ENCODE data around the gene XYLT1.

Gene XYLT1

DNA sequence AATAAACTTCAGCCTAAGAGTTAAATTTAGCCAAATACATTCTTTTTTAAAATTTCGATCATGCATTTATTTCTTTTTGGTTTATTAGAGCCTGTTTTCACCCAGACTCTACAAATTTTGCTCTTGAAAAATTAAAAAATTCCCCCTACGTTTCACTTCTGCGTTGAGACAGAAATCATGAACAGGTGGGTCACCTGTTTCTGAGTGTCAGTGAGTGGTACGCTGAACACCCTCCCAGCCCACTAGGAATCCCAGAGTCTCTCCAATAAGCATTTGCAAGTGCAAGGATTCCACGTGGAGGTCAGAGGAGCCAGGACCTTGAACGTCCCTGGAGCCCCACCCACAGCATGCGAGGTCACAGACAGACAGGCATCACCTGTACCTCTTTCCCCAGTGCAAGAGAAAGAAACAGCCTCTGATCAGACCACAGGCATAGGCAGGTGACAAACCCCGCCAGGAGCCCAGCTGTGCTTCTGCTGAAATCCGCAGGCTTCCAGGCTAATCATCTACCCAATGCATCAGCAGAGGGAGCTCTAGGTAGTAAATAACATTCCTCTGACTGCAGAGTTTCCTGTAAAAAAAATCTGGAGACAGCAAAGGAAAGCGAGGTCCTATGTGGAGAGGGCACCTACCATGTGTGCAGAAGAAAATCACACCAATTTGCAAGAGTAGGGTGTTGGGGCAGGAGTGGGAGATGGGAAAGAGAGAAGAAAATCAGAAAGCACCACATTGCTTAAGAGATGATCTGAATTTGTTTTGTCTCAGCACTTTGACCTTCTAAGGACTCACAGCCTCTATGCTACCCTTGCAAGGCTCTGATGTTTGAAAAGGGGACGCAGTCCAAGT lies 5.9 kb upstream of the XYLT1 start:
- peak; percentile 73 to 77 for DNase-seq (ENCODE audit: low read depth in 1 of 2, low spot score in 1 of 2)
- in situ Hi-C loops (cut with HindIII; ENCODE audit: low pct_unique_long_range_greater_than_20kb, low sequenced_read_pairs), result no loop called here

DNA sequence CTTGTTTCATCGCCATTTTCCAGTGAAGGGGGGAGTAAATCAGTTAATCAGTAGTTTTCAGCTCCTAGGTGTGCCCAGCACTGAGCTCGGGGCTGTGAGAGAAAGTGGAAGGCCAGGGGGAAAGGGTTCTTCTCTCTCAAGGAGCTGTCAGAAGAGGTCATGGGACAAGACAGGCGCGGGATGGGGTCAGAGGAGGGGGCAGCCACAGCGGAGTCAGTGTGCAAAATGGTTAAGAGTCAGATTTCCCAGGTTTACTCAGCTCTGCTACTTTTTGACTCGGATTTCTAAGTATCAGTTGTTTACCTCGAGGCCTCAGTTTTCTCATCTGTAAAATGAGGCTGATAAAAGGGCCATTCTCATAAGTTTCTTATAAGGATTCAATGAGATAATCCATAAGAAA lies 4.3 kb upstream of the XYLT1 start:
- TF ChIP-seq JUND (IDR thresholded peaks at IDR 0.05; ENCODE audit: low read depth), result no peak
- in situ Hi-C loops (cut with HindIII; ENCODE audit: low pct_unique_long_range_greater_than_20kb, low sequenced_read_pairs), result no loop called here
- DNase-seq (ENCODE audit: low read depth in 1 of 2, low spot score in 1 of 2), result no peak

More for the DNA sequence above, 5.9 kb upstream of the XYLT1 start:
- TF ChIP-seq JUND (IDR thresholded peaks at IDR 0.05; ENCODE audit: low read depth), result no peak

DNA sequence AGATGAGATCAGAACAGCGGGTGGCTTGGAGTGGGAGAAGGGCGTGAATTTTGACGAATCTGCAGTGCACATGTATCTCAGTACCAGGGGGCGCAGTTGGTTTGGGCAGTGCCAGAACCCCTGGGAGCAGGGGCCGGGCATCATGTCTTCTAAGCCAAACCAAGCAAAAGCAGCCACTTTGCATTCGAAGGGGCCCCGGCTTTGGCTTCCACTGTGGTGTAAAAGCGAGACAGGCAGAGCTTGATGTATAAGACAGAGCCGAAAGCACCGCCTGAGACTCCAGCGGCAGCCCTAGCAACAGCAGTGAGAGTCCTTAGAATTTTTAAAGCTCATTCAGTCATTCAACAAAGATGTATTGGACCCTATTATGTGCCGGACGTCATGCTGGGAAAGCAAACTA lies 3.8 kb upstream of the XYLT1 start:
- no peak for TF ChIP-seq JUND (IDR thresholded peaks at IDR 0.05; ENCODE audit: low read depth)
- in situ Hi-C loops (cut with HindIII; ENCODE audit: low pct_unique_long_range_greater_than_20kb, low sequenced_read_pairs), result no loop called here
- no peak for DNase-seq (ENCODE audit: low read depth in 1 of 2, low spot score in 1 of 2)

DNA sequence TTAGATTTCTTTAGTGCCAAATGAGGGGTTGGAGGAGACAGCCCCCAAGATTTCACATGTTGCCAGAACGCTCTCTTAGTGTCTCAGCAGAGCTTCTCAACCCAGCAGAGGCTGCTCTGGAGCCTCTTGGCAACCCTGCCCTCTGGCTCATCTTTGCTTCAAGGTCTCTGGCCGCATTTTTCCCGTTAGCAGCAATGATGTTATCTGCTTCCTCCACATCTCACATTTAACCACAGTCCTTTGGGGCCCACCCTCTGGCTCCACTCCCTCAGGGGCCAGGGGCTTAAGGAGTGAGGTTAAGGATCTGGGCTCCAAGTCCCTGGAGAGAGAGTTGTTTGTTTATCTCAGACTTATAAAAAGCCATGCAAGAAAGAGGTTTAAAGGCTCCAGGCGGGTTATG lies 3.3 kb upstream of the XYLT1 start:
- in situ Hi-C loops (cut with HindIII; ENCODE audit: low pct_unique_long_range_greater_than_20kb, low sequenced_read_pairs), result no loop called here
- no peak for TF ChIP-seq JUND (IDR thresholded peaks at IDR 0.05; ENCODE audit: low read depth)

DNA sequence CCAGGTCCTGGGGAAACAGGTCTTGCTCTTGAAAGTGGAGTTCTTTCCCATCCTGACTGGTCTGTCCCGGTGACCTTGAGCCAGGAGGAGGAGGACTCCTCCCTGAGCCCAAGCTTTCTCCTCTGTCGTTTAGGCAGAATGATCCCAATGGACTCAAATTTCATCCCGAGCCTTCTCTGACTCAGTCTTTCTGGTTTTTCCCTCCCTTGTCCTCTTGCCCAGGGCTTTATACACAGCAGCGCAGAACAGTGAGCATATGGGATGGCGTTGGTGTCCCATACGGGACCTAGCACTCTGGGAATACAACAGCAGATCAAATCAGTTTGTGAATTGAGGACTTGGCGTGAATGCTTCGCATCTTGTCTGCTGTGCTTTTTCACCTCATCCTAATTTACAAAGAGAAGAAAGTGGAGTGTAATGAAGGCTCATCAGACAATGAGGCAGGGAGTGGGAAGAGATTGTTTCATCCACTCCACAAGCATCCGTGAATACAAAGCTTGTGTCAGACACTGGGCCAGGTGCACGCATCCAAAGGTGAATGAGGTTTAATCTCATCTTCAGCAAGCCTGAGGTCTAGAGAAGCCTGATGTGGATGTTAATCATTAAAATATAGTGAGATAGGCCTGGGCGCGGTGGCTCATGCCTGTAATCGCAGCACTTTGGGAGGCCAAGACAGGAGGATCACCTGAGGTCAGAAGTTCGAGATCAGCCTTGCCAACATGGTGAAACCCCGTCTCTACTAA lies 1.1 kb upstream of the XYLT1 start:
- DNase-seq (ENCODE audit: low read depth in 1 of 2, low spot score in 1 of 2), result no peak
- in situ Hi-C loops (cut with HindIII; ENCODE audit: low pct_unique_long_range_greater_than_20kb, low sequenced_read_pairs), result no loop called here
- no peak for TF ChIP-seq JUND (IDR thresholded peaks at IDR 0.05; ENCODE audit: low read depth)

More for the DNA sequence above, 3.3 kb upstream of the XYLT1 start:
- DNase-seq (ENCODE audit: low read depth in 1 of 2, low spot score in 1 of 2), result no peak

DNA sequence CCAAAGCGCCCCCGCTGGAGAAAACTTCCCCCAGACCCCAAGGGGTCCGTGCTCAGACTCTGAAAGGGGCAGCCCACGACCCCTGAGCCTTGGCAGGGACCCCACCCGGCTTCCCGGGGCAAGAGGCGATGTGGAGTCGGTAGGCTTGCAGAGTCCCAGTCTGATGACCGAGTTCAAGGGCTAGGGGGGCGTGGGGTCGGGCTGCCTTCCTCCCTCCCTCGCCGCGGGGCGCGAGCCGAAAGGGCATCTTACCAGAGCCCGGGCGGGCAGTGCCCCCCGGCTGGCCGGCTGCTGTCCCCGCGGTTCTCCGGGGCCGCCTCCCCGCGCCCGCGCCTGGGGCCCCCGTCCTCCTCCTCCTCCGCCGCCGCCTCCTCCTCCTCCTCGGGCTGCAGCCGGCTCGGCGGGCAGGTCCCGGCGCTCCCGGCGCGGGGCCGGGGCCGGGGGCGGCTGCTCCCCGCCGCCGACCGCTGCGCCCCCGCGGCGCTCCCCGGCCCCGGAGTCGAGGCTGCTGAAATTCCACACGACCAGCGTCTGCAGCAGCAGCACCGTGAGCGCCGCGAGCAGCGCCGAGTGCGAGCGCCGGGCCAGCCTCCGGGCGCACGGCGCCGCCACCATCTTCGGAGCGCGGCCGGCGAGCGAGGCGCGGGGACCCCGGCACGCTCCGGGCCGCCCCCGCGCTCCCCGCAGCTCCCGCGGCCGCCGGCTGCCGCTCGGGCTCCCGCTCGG lies 415 bp downstream of the XYLT1 start:
- TF ChIP-seq JUND (IDR thresholded peaks at IDR 0.05; ENCODE audit: low read depth), result no peak
- no peak for DNase-seq (ENCODE audit: low read depth in 1 of 2, low spot score in 1 of 2)
- in situ Hi-C loops (cut with HindIII; ENCODE audit: low pct_unique_long_range_greater_than_20kb, low sequenced_read_pairs), result no loop called here

DNA sequence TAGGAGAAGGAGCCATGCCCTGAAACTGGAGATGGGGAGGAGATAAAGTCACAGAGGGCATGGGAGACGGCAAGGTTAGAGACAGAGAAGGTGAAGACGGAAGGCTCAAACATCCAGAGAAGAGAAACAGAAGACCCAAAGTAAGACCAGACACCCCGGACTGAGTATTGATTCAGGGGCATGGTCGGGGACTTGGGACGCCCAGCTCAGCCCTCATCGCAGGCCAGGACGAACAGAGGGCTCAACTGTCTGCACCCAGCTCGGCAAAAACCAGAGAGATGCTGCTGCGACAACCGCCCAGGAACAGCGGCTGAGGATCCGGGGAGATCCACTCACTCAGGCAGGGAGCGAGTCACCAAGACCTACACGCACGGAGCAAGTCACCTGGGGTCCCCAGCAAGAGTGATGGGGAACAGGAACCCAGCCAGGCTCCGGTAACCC lies 999 bp downstream of the XYLT1 start:
- no peak for DNase-seq (ENCODE audit: low read depth in 1 of 2, low spot score in 1 of 2)
- TF ChIP-seq JUND (IDR thresholded peaks at IDR 0.05; ENCODE audit: low read depth), result no peak
- in situ Hi-C loops (cut with HindIII; ENCODE audit: low pct_unique_long_range_greater_than_20kb, low sequenced_read_pairs), result no loop called here

DNA sequence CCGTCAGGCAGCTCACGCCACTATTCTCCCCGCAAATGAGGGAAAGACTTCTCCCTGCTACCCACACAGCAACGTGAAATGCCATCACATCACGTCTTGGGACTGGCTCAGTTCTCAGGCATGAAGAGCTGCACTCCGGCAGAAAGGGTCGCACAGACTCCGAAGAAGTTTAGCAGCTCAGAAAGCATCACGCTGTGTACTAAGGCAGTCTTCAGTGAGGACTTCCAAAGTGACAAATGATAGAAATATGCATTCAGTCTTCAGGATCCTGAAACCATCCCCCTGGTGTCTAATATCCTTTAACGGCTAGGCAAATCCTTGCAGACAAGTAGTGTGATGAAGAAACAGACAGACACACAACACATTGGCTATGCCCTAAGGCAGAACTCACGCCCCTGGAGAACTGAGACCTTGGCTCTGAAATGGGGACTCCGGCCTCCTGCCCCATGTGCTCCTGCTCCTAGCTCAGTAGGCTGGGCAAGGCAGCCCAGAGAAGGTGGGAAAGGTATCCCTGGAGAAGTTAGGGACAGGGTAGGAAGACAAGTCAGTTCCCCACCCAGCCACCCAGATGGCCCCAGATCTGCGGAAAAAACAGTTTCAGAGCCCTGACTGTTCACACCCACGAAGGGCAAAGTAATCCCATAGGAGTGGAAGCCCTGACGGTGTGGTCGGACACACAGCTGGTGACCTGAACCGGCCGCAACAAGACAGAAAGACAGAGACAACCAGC lies 1.6 kb downstream of the XYLT1 start:
- no peak for TF ChIP-seq JUND (IDR thresholded peaks at IDR 0.05; ENCODE audit: low read depth)
- no peak for DNase-seq (ENCODE audit: low read depth in 1 of 2, low spot score in 1 of 2)
- in situ Hi-C loops (cut with HindIII; ENCODE audit: low pct_unique_long_range_greater_than_20kb, low sequenced_read_pairs), result no loop called here

DNA sequence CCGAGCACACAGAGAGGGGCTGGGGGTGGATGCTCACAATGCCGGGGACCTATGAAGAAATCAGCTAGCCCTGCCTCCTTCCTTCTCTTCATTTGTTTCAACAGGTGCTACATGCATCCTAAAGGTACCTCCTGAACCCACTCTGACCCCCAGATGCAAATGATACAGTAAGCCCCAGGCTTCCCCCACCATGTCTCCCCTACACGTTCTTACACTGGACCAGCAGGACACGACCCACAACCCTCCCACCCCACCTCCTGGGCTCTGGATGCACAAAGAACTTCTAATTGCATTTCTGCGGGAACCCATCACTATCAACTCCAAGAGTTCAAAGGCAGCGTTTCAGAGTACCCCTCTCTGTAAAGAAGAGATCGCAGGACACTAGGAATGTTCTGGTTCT lies 2.1 kb downstream of the XYLT1 start:
- TF ChIP-seq JUND (IDR thresholded peaks at IDR 0.05; ENCODE audit: low read depth), result no peak
- DNase-seq (ENCODE audit: low read depth in 1 of 2, low spot score in 1 of 2), result no peak

DNA sequence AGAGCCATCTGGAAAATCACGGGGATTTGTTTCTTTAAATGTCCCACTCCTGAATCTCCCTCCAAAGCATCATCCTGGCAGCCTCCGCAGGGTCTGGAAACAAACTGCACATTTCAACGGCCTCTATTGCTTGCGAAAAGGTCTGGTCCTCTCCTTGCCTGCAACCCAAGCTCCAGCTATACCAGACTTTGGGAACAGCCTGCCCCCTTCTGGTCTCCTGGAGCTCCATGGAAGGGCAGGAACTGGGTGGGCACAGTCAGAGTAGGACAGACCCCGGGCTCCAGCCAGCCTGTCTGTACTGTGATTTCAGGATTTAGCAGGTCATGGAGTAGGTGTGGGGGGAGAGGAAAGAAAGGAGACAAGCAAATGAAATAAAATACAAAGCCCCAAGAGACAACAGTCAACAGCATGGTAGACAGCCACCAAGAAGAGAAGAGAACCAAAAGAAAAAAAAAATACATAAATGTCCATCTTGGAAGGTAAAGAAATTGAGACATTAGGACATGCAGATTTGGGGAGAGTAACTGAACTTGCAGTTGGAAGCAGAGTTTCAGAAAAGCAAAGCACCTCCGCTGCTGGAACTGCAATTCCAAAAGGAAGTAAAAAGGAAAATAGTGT lies 2.7 kb downstream of the XYLT1 start:
- DNase-seq (ENCODE audit: low read depth in 1 of 2, low spot score in 1 of 2), result peak; percentile 68 to 73
- TF ChIP-seq JUND (IDR thresholded peaks at IDR 0.05; ENCODE audit: low read depth), result no peak
- in situ Hi-C loops (cut with HindIII; ENCODE audit: low pct_unique_long_range_greater_than_20kb, low sequenced_read_pairs), result no loop called here

More for the DNA sequence above, 2.1 kb downstream of the XYLT1 start:
- in situ Hi-C loops (cut with HindIII; ENCODE audit: low pct_unique_long_range_greater_than_20kb, low sequenced_read_pairs), result no loop called here

DNA sequence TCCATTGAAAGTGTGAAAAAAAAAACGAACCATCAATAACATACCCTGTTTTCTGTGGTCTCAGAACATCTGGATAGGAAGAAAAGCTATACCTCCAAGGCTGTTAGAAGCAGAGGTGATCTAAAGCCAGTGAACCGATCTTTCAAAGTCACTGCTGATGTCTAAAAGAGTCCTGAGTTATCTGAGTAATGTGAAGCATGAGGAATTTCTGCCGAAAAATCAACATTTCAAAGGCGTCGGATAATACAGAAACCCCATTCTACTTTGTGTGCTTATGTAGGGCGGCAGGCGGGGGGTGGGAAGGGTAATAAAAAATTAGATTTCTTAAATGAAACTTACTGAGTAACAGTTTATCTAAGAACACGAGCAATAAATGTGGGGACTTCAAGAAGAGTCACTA lies 3.9 kb downstream of the XYLT1 start:
- no peak for DNase-seq (ENCODE audit: low read depth in 1 of 2, low spot score in 1 of 2)
- in situ Hi-C loops (cut with HindIII; ENCODE audit: low pct_unique_long_range_greater_than_20kb, low sequenced_read_pairs), result no loop called here
- no peak for TF ChIP-seq JUND (IDR thresholded peaks at IDR 0.05; ENCODE audit: low read depth)

DNA sequence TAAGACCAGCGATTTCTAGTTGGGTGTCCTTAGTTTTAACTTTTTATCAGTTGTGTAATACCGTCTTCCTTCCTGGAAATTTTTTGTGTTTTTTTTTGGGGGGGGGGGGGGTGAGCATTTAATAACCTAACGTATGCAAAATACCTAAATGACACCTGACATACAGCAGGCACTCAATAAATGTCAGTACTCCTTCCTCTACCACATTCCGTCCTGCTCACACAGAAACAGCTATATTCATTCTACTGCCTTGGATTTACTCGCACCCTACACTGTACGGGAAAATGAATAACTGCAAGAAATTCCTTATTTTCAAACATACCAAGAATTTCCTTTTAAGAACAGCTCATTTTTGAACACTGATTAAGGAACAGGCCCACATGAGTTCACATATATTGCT lies 5.3 kb downstream of the XYLT1 start:
- no peak for DNase-seq (ENCODE audit: low read depth in 1 of 2, low spot score in 1 of 2)
- TF ChIP-seq JUND (IDR thresholded peaks at IDR 0.05; ENCODE audit: low read depth), result no peak
- in situ Hi-C loops (cut with HindIII; ENCODE audit: low pct_unique_long_range_greater_than_20kb, low sequenced_read_pairs), result no loop called here
